GM19463 (cell line): ENCODE data around the gene TECPR2.

Experiments
- ATAC-seq: cut with Tn5 transposase; IDR thresholded peaks from one replicate; pipeline ENCODE4 v1.9.1; 2021; ENCODE audit warnings: mild to moderate bottlenecking, moderate library complexity; ENCODE audit not compliant: unreplicated experiment

The TECPR2 gene

GRCh38 chr14:102421411-102422057 is 58.8 kb downstream of the TECPR2 start:
- ATAC-seq = no peak

- ATAC-seq = no peak
These were observed 61.8 kb downstream of the TECPR2 start for GRCh38 chr14:102424520-102424919.

GRCh38 chr14:102424923-102425322 is 62.2 kb downstream of the TECPR2 start:
- no peak for ATAC-seq

DNA sequence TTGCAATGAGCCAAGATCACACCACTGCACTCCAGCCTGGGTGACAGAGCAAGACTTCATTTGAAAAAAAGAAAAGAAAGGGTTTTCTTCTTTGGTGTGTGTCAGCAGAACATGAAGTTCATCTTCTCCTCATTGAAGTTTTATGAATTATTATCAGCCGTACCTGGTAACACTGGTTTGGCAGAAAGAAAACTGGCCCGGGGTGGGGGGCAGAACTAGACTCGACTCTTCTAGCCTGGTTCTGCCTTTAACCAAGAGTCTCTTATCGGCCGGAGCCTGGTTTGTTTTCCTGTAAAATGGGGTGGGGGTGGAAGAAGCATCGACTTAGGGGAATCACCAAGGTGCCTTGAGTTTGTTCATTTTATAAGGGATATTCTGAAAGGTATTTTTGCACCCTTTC is 64.1 kb downstream of the TECPR2 start:
- ATAC-seq = no peak

DNA sequence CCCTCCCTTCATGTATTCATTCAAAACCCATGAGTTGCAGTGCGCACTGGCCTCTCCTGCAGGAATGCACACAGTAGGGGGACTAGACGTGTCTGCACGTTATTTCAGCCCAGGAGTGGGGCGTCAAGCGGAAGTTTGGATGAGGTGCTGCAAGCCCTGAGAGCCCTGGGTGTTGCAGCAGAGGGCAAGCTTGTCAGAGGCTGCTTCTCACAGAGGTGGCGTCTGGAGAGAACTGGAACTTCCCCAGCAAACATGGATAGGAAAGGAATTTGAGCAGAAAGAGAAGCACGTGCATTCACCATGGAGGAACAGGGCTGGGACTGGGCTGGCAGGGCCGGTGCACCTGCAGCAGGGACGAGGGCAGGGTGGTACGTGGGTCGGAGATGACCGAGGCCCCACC is 64.9 kb downstream of the TECPR2 start:
- no peak for ATAC-seq

DNA sequence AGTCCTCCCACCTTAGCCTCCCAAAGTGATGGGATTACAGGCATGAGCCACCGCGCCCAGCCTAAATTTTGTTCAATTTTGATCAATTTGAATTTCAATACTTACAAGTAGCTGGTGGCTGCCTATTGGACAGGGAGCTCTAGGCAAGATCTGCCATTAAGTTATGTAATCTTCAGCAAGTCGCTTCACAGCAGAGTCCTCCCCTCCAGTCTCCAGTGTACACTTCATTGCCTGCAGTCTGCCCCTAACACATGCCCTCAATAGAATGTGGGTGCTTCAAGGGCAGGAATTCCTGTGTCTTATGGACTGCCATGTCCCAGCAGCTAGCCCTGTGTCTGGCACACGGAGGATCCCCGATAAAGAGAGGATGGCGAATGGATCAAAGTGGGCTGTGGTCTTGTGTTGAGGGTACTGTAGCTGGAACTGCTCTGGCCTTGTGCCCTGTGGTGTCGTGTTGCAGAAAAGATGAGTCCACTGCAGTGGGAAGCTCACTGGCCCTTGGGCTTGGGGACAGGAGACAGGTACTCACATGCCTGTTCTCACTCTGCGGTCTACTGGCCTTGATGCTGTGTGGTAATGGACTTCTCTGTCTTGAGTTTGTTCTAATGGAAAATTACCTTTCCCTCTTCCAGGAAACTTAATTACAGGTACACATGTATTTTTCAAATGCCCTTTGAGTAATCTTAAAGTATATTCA is 67.6 kb downstream of the TECPR2 start:
- ATAC-seq = no peak

GRCh38 chr14:102431751-102432150 is 69.0 kb downstream of the TECPR2 start:
- ATAC-seq = no peak

- no peak for ATAC-seq
These were observed 72.0 kb downstream of the TECPR2 start for GRCh38 chr14:102434647-102435175.

DNA sequence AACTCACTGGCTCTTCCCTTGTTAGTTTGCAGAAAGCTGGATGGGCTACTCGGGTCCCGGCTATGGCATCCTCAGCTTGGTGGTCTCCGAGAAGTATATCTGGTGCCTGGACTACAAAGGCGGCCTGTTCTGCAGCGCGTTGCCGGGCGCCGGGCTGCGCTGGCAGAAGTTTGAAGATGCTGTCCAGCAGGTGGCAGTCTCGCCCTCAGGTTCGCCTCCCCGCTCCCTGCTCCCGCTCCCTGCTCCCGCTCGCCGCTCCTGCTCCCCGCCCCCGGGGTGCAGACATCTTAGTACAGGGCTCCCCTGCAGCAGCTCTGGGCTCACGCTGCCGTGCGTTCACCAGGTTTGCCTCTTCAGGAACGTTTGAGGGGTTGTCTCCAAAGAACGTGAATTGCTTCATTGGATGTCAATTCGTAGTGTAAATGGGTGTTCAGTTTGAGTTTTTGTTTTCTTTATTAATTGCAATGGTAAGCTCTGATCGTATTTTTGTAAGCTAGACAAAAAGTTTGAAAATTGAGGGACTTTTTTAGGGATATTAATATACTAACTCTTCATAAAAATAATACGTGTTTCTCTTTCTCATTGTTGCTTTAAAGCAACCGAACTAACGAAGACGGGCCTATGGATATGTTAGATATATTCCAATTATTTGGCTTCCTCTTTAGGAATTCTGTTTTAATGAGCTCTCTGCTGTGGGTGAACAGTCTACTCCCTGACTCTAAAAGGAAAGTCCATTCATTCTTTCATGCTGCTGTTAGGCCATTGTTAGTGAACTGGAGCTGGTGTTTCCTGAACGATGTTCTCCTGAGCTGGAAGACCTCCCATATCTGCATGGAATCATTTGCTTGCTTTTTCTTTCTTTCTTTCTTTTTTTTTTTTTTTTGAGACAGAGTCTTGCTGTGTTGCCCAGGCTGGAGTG is 75.5 kb downstream of the TECPR2 start:
- ATAC-seq = no peak

DNA sequence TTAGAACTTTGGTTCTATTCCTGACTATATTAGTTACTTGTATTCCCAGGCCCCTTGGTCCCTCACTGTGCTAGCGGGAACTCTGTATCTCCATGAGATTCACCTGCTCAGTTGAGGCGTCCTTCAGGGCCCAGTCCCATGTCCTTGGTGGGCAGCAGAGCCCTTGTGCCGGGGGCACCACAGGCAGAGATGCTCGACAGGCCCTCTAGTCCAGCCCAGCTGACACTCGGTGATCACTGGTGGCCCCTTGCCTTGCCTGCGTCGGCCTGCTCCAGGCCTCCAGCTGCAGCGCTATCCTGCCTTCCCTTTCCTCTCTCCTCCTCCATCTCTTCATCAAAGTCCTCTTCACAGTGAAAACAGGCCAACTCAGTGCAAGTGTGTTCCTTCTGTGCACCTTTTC is 76.8 kb downstream of the TECPR2 start:
- ATAC-seq = no peak

DNA sequence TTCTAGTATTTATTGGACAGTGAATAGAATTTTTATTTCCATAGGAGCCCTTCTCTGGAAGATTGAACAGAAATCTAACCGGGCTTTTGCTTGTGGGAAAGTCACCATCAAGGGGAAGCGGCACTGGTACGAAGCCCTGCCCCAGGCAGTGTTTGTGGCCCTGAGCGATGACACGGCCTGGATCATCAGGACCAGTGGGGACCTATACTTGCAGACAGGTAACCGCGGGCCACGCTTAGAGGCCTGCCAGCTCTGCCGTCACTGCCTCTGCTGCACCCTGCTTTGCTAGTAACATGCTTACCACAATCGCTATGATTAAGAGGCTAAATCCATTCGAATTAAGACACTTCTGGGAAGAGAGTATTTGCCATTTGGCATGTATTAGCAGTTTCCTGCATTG is 77.7 kb downstream of the TECPR2 start:
- no peak for ATAC-seq

GRCh38 chr14:102442241-102443211 is 79.8 kb downstream of the TECPR2 start:
- ATAC-seq = no peak

GRCh38 chr14:102445066-102445465 is 82.3 kb downstream of the TECPR2 start:
- no peak for ATAC-seq

- ATAC-seq = no peak
These were observed 82.9 kb downstream of the TECPR2 start for GRCh38 chr14:102445641-102446040.

DNA sequence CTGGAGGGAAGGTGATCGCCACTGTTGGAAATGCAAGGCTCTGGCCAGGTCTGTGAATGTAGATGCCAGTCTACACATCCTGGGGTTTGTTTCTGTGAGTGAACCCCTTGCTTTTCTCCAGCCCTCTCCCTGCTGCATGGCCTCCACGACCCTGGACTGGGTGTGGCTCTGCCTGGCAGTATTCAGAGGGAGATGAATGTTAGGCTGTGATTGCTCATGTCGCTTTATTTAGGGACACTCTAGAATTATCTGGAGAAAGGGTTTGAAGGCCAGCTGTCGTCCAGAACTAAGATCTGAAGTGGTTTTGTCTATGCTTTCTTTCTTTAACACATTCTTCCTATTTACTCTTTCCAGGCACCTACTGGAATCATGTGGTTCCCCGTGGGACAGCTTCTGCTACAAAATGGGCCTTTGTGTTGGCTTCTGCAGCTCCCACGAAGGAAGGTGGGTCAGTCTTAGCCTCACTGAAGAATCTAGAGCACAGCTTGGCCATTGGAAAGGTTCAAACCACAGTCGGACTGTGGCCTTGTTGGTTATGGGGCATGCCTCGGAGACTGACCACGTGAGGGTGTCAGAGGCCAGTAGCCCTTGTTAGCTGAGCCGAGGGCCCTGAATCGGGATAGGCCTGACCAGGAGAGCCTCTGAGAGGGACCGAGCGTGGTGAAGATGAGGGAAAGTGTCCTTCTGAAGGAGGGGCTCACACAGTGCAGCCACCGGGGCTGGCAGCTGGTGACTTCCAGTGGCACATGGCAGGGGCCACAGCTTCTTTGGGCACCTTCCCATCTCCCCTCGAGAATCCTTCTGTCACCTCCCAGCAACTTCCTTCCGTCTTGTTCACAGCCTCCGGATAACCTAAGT is 87.7 kb downstream of the TECPR2 start:
- no peak for ATAC-seq

- no peak for ATAC-seq
These were observed 88.3 kb downstream of the TECPR2 start for GRCh38 chr14:102451064-102451352.

DNA sequence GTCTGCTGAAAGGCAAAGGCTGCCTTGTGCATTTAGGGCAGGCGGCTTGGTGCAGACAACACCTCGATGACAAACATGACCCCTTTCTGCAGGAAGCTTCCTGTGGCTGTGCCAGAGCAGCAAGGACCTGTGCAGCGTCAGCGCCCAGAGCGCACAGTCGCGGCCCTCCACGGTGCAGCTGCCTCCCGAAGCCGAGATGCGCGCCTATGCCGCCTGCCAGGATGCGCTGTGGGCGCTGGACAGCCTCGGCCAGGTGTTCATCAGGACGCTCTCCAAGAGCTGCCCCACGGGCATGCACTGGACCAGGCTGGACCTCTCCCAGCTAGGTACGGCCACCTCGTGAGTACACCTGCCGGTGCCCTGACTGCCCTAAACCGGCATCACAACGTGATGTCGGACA is 89.6 kb downstream of the TECPR2 start:
- no peak for ATAC-seq

DNA sequence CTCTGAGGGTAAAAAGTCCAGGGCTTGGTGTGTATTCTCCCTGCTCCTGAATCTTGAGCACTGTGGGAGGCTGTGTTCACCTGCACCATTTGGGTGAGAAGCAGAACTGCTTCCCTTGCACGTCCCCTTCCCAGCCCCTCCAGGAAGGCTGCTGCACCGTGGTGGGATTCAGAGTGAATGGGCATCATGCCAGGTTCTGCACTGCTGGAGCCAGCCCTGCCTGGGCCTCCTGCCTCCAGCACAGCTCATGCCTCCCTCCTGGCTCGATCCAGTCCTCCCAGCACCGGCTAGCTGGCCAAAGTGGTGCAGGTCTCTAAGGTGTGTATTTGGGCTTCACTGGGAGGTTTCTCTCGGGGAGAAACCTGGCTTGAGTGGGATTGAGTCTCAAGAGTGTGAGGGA is 92.0 kb downstream of the TECPR2 start:
- ATAC-seq = no peak

GRCh38 chr14:102457509-102457908 is 94.8 kb downstream of the TECPR2 start:
- no peak for ATAC-seq
